Lung (tissue), 12 donors: ENCODE measurements around the gene FLRT2. TPM values are rescaled to one million over a fixed set of nuclear protein-coding genes. Genes with fewer than 3 reads are reported as not detected.

Experiments
- ATAC-seq: fragments of 200-7000 bp; cut with Tn5 transposase; one replicate; pipeline ENCODE4 v1.9.1; 2020; ENCODE audit warnings: moderate number of reproducible peaks; ENCODE audit not compliant: insufficient read depth, low FRiP score
- DNase-seq, 3 donors: peaks; one replicate each; pipeline ENCODE4 v3.0.0-alpha.2; 2013 to 2017
- H3K27ac ChIP-seq, 2 donors: one replicate each; pipeline ENCODE4 v1.5.1; 2013; ENCODE audit warnings: mild to moderate bottlenecking in 2 of 2, moderate library complexity in 2 of 2, control low read depth in 1 of 2, inconsistent platforms in 1 of 2, low read depth in 1 of 2, low read length in 1 of 2
- H3K27me3 ChIP-seq, 3 donors: one replicate each; pipeline ENCODE4 v1.5.1; 2013; ENCODE audit warnings: low read length in 2 of 3; ENCODE audit not compliant: control insufficient read depth in 3 of 3, insufficient read depth in 3 of 3
- H3K36me3 ChIP-seq, 4 donors: one replicate each; pipeline ENCODE4 v1.5.1; 2013; ENCODE audit warnings: low read length in 4 of 4, mild to moderate bottlenecking in 1 of 4, moderate library complexity in 1 of 4; ENCODE audit not compliant: control insufficient read depth in 4 of 4, insufficient read depth in 4 of 4
- H3K4me1 ChIP-seq, 5 donors: one replicate each; pipeline ENCODE4 v1.5.1; 2013; ENCODE audit warnings: low read length in 5 of 5, mild to moderate bottlenecking in 2 of 5, moderate library complexity in 1 of 5; ENCODE audit not compliant: control insufficient read depth in 5 of 5, insufficient read depth in 5 of 5
- H3K4me3 ChIP-seq: one replicate; pipeline ENCODE4 v1.5.1; 2013; ENCODE audit warnings: mild to moderate bottlenecking, control low read depth, moderate library complexity
- H3K9ac ChIP-seq, 2 donors: one replicate each; pipeline ENCODE4 v1.5.1; 2013; ENCODE audit warnings: low read length in 2 of 2, control low read depth in 1 of 2; ENCODE audit not compliant: insufficient read depth in 1 of 2
- H3K9me3 ChIP-seq, 4 donors: one replicate each; pipeline ENCODE4 v1.5.1; 2013; ENCODE audit warnings: low read length in 3 of 4, mild to moderate bottlenecking in 1 of 4, moderate library complexity in 1 of 4; ENCODE audit not compliant: control insufficient read depth in 4 of 4, insufficient read depth in 3 of 4
- CTCF ChIP-seq: IDR thresholded peaks from 2 replicates; pipeline ENCODE4 v1.5.1; 2012; ENCODE audit warnings: mild to moderate bottlenecking; ENCODE audit errors: control extremely low read depth, extremely low read depth
- whole genome bisulfite sequencing, 2 donors: extraction: QIAGEN DNeasy Blood & Tissue Kit; methylation state at CpG; one replicate each; pipeline ENCODE4 v1.1.7; 2013; 5-methylcytosine and 5-hydroxymethylcytosine counted together
- polyA plus RNA-seq, 2 donors: library from polyadenylated mRNA; stranded (reverse); fragments of 200-250 nt; gene quantifications; one replicate each; pipeline ENCODE4 v1.2.1, GENCODE V29; 2013
- total RNA-seq, 2 donors: library from RNA; depleted of rRNA in 1 of 2; stranded (reverse); fragments of >200 nt in 1 of 2; gene quantifications; one replicate each; pipeline ENCODE4 v1.2.1, GENCODE V29; 2014 to 2021
- donor health status: control.
- donor health status: control.
- donor health status: Bipolar disorder and iron deficiency.
- donor health status: healthy.
- donor health status: DM: yes; HTN: yes; CAD: no.

The FLRT2 gene
- total and polyA plus RNA-seq, 4 donors, result 1.2 to 53.7 (median 8.8) TPM

- 84 to 94% methylated on average over 5 of the region's 5 CpGs for WGBS, 2 donors
- Histone ChIP-seq H3K4me1 (no peaks in the 10 kb centered on the region), H3K9ac (no peak overlapping the region), H3K27ac (no peak overlapping the region), H3K27me3 (peaks cover 0 to 4% (median 0%) of the 10 kb centered on the region in 3 donors), H3K9me3 (no peaks in the 10 kb centered on the region), H3K4me3 (no peak overlapping the region), H3K36me3 (no peaks in the 10 kb centered on the region)
- no peak for ATAC-seq
- no peak for TF ChIP-seq CTCF
- no peak for DNase-seq
Measured at GRCh38 chr14:85542623-85543022, 12.7 kb downstream of the FLRT2 start.

GRCh38 chr14:85545738-85546137 lies 15.8 kb downstream of the FLRT2 start:
- H3K9ac ChIP-seq, result no peak overlapping the region
- no peak overlapping the region for H3K27ac ChIP-seq
- ATAC-seq (no peak), DNase-seq (no peak)
- TF ChIP-seq CTCF, result no peak
- H3K9me3 ChIP-seq, result no peaks in the 10 kb centered on the region
- WGBS, 2 donors, result 88 to 94% methylated on average over 3 of the region's 3 CpGs
- H3K36me3 ChIP-seq, result peaks cover 0 to 3% (median 0%) of the 10 kb centered on the region in 4 donors
- peaks cover 0 to 2% (median 0%) of the 10 kb centered on the region in 5 donors for H3K4me1 ChIP-seq
- H3K4me3 ChIP-seq, result no peak overlapping the region
- no peaks in the 10 kb centered on the region for H3K27me3 ChIP-seq

GRCh38 chr14:85546390-85546789 lies 16.4 kb downstream of the FLRT2 start:
- H3K36me3 ChIP-seq, result peaks cover 0 to 3% (median 0%) of the 10 kb centered on the region in 4 donors
- H3K4me3 ChIP-seq, result no peak overlapping the region
- whole genome bisulfite sequencing, 2 donors, result 62 to 77% methylated on average over 3 of the region's 3 CpGs
- no peak for TF ChIP-seq CTCF
- no peak overlapping the region for H3K9ac ChIP-seq
- no peaks in the 10 kb centered on the region for H3K9me3 ChIP-seq
- H3K27ac ChIP-seq, result no peak overlapping the region
- DNase-seq (no peak), ATAC-seq (no peak)
- peaks cover 0 to 2% (median 0%) of the 10 kb centered on the region in 5 donors for H3K4me1 ChIP-seq
- H3K27me3 ChIP-seq, result no peaks in the 10 kb centered on the region

GRCh38 chr14:85549697-85550096 lies 19.8 kb downstream of the FLRT2 start:
- Histone ChIP-seq H3K4me1 (peaks cover 0 to 2% (median 0%) of the 10 kb centered on the region in 5 donors), H3K4me3 (no peak overlapping the region), H3K36me3 (peaks cover 0 to 3% (median 0%) of the 10 kb centered on the region in 4 donors), H3K9ac (no peak overlapping the region), H3K27ac (no peak overlapping the region), H3K27me3 (no peaks in the 10 kb centered on the region), H3K9me3 (no peaks in the 10 kb centered on the region)
- WGBS, 2 donors, result 65 to 85% methylated on average over 2 of the region's 2 CpGs
- ATAC-seq, result no peak
- DNase-seq, result no peak
- no peak for TF ChIP-seq CTCF
